ENCODE measurements around the gene PCMT1. TPM values are rescaled to one million over a fixed set of nuclear protein-coding genes. Genes with fewer than 3 reads are reported as not detected.

PCMT1 gene
- total RNA-seq, 2 experiments from 2014 or later = 117 to 125 TPM

DNA sequence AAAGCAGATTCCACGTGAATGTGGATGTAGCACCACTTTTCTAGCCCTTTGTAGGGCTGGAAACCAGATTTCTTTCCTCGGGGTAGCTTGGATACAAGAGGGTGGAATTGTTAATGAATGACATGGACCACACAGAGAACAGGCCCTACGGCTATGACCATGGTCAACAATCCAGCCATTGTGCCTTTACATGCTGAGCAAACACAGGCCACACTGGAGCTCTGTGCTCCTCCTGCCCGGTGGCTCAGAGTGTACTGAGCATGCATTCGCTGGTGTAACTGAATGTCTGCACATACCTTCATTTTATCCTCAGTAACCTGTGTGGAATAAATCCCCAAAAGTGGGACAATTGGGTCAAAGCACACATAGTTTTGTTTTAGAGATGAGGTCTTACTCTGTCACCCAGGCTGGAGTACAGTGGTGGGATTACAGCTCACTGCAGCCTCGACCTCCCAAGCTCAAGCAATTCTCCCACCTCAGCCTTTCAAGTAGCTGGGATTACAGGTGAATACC, 81.8 kb downstream of the PCMT1 start:
- CTCF ChIA-PET (ENCODE audit: unreplicated experiment) = no interaction called here
- H3K27ac ChIP-seq (ENCODE audit: low read depth, low read length, poor library complexity, severe bottlenecking) = no peak overlapping the region
- no peaks in the 10 kb centered on the region for H3K9me2 ChIP-seq (ENCODE audit: insufficient read depth, low read length)
- intact Hi-C loops (cut with micrococcal nuclease; ENCODE audit: unreplicated experiment) = no loop called here
- H3K4me2 ChIP-seq (ENCODE audit: low read length) = no peak overlapping the region
- H3K36me3 ChIP-seq (ENCODE audit: insufficient read depth, low read length) = no peaks in the 10 kb centered on the region
- no peaks in the 10 kb centered on the region for H3K9me3 ChIP-seq (ENCODE audit: low read length)
- H2AFZ ChIP-seq (ENCODE audit: low read length) = no peak overlapping the region
- BruUV-seq (replicated peaks) = no TSS peak
- TF ChIP-seq, protein P1, sequence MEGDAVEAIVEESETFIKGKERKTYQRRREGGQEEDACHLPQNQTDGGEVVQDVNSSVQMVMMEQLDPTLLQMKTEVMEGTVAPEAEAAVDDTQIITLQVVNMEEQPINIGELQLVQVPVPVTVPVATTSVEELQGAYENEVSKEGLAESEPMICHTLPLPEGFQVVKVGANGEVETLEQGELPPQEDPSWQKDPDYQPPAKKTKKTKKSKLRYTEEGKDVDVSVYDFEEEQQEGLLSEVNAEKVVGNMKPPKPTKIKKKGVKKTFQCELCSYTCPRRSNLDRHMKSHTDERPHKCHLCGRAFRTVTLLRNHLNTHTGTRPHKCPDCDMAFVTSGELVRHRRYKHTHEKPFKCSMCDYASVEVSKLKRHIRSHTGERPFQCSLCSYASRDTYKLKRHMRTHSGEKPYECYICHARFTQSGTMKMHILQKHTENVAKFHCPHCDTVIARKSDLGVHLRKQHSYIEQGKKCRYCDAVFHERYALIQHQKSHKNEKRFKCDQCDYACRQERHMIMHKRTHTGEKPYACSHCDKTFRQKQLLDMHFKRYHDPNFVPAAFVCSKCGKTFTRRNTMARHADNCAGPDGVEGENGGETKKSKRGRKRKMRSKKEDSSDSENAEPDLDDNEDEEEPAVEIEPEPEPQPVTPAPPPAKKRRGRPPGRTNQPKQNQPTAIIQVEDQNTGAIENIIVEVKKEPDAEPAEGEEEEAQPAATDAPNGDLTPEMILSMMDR (conservative IDR thresholded peaks at IDR 0.05; ENCODE audit: low read length) = no peak
- TF ChIP-seq EZH2phosphoT487 (IDR thresholded peaks at IDR 0.05; ENCODE audit: borderline replicate concordance, low read depth, low read length) = no peak
- peaks cover 9% of the 10 kb centered on the region for H3K4me1 ChIP-seq (ENCODE audit: insufficient read depth, low read length, poor library complexity, severe bottlenecking)
- H3K4me3 ChIP-seq (ENCODE audit: low read depth, low read length, poor library complexity, severe bottlenecking) = no peak overlapping the region
- POLR2A ChIA-PET = interaction anchor here (1.0 to 1.5 kb wide), 5 partner anchors 9 to 113 kb away, joined by 3 to 4 read pairs (median 3); partner anchors contain the start of gene LATS1
- DNase-seq (ENCODE audit: low spot score) = no peak
- no peaks in the 10 kb centered on the region for H4K20me1 ChIP-seq (ENCODE audit: insufficient read depth, low read length)
- H3K79me2 ChIP-seq (ENCODE audit: insufficient read depth, low read depth, low read length) = no peaks in the 10 kb centered on the region

DNA sequence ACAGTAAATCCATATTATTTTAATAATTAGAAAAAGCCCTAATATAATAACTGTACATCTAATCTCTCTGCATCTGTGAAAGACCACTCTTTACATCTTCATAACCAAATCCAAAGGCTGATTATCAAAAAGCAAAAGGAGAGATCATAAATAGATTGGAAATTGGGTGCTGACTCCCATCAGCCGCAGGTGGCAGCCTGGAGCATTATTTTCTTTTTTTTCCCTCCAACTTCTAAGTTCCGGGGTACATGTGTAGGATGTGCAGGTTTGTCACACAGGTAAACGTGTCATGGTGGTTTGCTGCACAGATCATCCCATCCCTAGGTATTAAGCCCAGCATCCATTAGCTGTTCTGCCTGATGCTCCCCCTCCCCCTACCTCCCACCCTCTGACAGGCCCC, 84.1 kb downstream of the PCMT1 start:
- Histone ChIP-seq H2AFZ (ENCODE audit: low read length) (peak overlapping the region; percentile 77; the same call in 1 of the 2 replicates), H3K9me2 (ENCODE audit: insufficient read depth, low read length) (no peaks in the 10 kb centered on the region), H3K36me3 (ENCODE audit: insufficient read depth, low read length) (no peaks in the 10 kb centered on the region), H4K20me1 (ENCODE audit: insufficient read depth, low read length) (no peaks in the 10 kb centered on the region), H3K4me2 (ENCODE audit: low read length) (no peak overlapping the region), H3K27ac (ENCODE audit: low read depth, low read length, poor library complexity, severe bottlenecking) (no peak overlapping the region), H3K9me3 (ENCODE audit: low read length) (no peaks in the 10 kb centered on the region), H3K79me2 (ENCODE audit: insufficient read depth, low read depth, low read length) (no peaks in the 10 kb centered on the region), H3K4me3 (ENCODE audit: low read depth, low read length, poor library complexity, severe bottlenecking) (no peak overlapping the region), H3K4me1 (ENCODE audit: insufficient read depth, low read length, poor library complexity, severe bottlenecking) (peaks cover 9% of the 10 kb centered on the region)
- TF ChIP-seq, protein P1 (conservative IDR thresholded peaks at IDR 0.05; ENCODE audit: low read length) = peak; percentile 55
- TF ChIP-seq EZH2phosphoT487 (IDR thresholded peaks at IDR 0.05; ENCODE audit: borderline replicate concordance, low read depth, low read length) = no peak
- ChIA-PET POLR2A (interaction anchor here (0.7 kb wide), 2 partner anchors 310 to 1616 kb away, joined by 3 read pairs; no protein-coding TSS in a partner anchor), CTCF (ENCODE audit: unreplicated experiment) (no interaction called here)
- BruUV-seq (replicated peaks) = no TSS peak
- DNase-seq (ENCODE audit: low spot score) = peak; percentile 26
- intact Hi-C loops (cut with micrococcal nuclease; ENCODE audit: unreplicated experiment) = loop anchor here (1.0 to 2.0 kb wide), 2 partner anchors 31 to 93 kb away; partner anchors contain the start of gene LRP11

Measured in OCI-LY7 (cell line).